Brain microvascular endothelial cell (primary cell): ENCODE results near the gene ANAPC10.
"Not testable (repeated sequence)": the region's sequence is repeated elsewhere in the genome, so short reads cannot be mapped to it uniquely, and the experiment has no call there.

Source experiments
- DNase-seq: peaks from one replicate; pipeline ENCODE4 v3.0.0-alpha.2; 2020
- H3K27ac ChIP-seq: fragments of 250-450 bp; sonication (Bioruptor Pico); 2 replicates; pipeline ENCODE4 v1.5.1; 2020; ENCODE audit warnings: mild to moderate bottlenecking, moderate library complexity
- H3K27me3 ChIP-seq: fragments of 250-450 bp; sonication (Bioruptor Pico); replicated peaks from 2 replicates; pipeline ENCODE4 v1.5.1; 2020; ENCODE audit warnings: mild to moderate bottlenecking
- H3K36me3 ChIP-seq: fragments of 250-450 bp; sonication (Bioruptor Pico); replicated peaks from 2 replicates; pipeline ENCODE4 v1.5.1; 2020; ENCODE audit warnings: mild to moderate bottlenecking
- H3K4me3 ChIP-seq: 2 replicates; pipeline ENCODE4 v1.5.1; 2011; ENCODE audit warnings: low read depth, mild to moderate bottlenecking, control low read depth, low read length, moderate library complexity
- CTCF ChIP-seq: IDR thresholded peaks from 2 replicates; pipeline ENCODE4 v1.5.1; 2011; ENCODE audit warnings: low read depth, mild to moderate bottlenecking, moderate library complexity, low read length, control low read depth, inconsistent platforms; ENCODE audit errors: missing control alignments
- in situ Hi-C: cut with HindIII; loops from 2 replicates; pipeline ENCODE4 v1.10.0; 2017; ENCODE audit warnings: low sequenced_read_pairs, low pct_ligation_motif_present

ANAPC10 gene

GRCh38 chr4:145097821-145098674 lies at the start of gene ANAPC10, which contains the start of gene ABCE1:
Gene ANAPC10 (minus strand): TSS chr4:145098196. CDS start chr4:145096099, 2,097 bp downstream.
Gene ABCE1 (plus strand): TSS chr4:145098311. CDS start chr4:145104413, 6,102 bp downstream.
- in situ Hi-C loops, result no loop called here

GRCh38 chr4:145136219-145136618 lies 38.2 kb upstream of the ANAPC10 start:
- in situ Hi-C loops, H3K4me3 ChIP-seq, DNase-seq, H3K27ac ChIP-seq, H3K27me3 ChIP-seq: not testable (repeated sequence)
- peaks cover 30% of the 10 kb centered on the region for H3K36me3 ChIP-seq

More at GRCh38 chr4:145097821-145098674, at the start of gene ANAPC10, which contains the start of gene ABCE1:
- peak; percentile 62 for TF ChIP-seq CTCF
- Histone ChIP-seq H3K27me3 (no peaks in the 10 kb centered on the region), H3K27ac (peak within 1 kb of the TSS; percentile 91), H3K4me3 (peak within 1 kb of the TSS; percentile 95), H3K36me3 (peaks cover 7% of the 10 kb centered on the region)
- peak; percentile 98 for DNase-seq

GRCh38 chr4:145132511-145133098 lies 34.6 kb upstream of the ANAPC10 start:
- no peak for TF ChIP-seq CTCF
- in situ Hi-C loops, result no loop called here
- no peak overlapping the region for H3K27ac ChIP-seq
- no peak overlapping the region for H3K4me3 ChIP-seq
- H3K27me3 ChIP-seq, result no peaks in the 10 kb centered on the region
- H3K36me3 ChIP-seq, result peaks cover 15% of the 10 kb centered on the region
- peak; percentile 11 for DNase-seq

- no peak overlapping the region for H3K27ac ChIP-seq
- no peak for TF ChIP-seq CTCF
- H3K36me3 ChIP-seq, result peaks cover 13% of the 10 kb centered on the region
- no peak for DNase-seq
- H3K27me3 ChIP-seq, result no peaks in the 10 kb centered on the region
- in situ Hi-C loops, result no loop called here
- H3K4me3 ChIP-seq, result no peak overlapping the region
Observed at GRCh38 chr4:145131848-145132247, 33.9 kb upstream of the ANAPC10 start.

GRCh38 chr4:145130788-145131399 lies 32.9 kb upstream of the ANAPC10 start:
- peak; percentile 40 for DNase-seq
- no peaks in the 10 kb centered on the region for H3K27me3 ChIP-seq
- H3K27ac ChIP-seq, result peak overlapping the region; percentile 4
- H3K36me3 ChIP-seq, result peaks cover 20% of the 10 kb centered on the region
- in situ Hi-C loops, result no loop called here
- H3K4me3 ChIP-seq, result no peak overlapping the region
- no peak for TF ChIP-seq CTCF

GRCh38 chr4:145130130-145130529 lies 32.1 kb upstream of the ANAPC10 start:
- Histone ChIP-seq H3K4me3 (no peak overlapping the region), H3K36me3 (peaks cover 21% of the 10 kb centered on the region), H3K27me3 (no peaks in the 10 kb centered on the region), H3K27ac (no peak overlapping the region)
- DNase-seq, result no peak
- in situ Hi-C loops, result no loop called here
- TF ChIP-seq CTCF, result no peak
